Mucosa of gallbladder (tissue), 1 donor: ENCODE measurements around the gene CNTN2. TPM values are rescaled to one million over a fixed set of nuclear protein-coding genes. Genes with fewer than 3 reads are reported as not detected.

ENCODE experiments used
- DNase-seq: peaks from one replicate; pipeline ENCODE4 v3.0.0-alpha.2; 2020; ENCODE audit warnings: low spot score
- total RNA-seq: library from RNA; stranded (reverse); gene quantifications from one replicate; pipeline ENCODE4 v1.2.1, GENCODE V29; 2021
- donor health status: DM: no; HTN: no; CAD: no.

CNTN2 gene
- total RNA-seq, 1 donor from 2014 or later: 0.78 TPM

DNA sequence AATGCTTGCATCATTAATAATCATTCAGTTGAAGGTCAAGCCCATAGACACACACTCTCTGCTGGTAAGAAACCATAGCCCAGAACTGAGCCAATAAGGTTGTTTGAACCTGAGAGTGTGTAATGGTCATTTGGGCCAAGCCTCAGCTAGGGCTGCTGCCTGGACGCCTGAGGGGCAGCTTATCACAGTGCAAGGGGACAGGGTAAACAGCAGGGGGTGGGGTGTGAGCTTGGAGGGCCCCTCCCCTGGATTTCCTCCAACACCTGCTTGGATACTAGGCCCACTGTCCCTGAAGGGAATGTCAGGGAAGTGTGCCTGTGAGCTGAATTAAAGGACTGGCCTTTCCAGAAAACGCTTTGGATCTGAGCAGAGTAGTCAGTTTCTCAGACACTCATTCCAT, 24.6 kb upstream of the CNTN2 start:
- DNase-seq: no peak

DNA sequence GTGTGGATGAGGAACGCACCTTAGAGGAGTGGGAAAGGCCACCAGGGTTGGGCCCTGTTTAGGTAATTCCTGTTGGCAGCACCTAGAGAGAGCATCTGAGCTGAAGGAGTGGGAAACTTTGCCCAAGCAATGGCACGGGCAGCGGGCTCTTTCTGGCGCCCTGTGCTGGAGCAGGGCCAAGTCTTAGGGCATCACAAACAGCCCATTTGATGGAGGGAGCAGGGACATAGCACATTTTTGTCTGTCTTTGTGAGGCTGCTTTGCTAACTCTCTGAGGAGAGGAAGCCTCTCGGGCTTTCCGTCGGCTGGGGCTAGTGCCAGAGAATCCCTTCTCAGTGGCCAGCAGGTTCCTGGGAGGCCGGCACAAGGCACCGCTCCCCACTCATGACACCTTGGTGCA, 22.5 kb upstream of the CNTN2 start:
- DNase-seq: no peak

GRCh38 chr1:205024679-205025078, 18.3 kb upstream of the CNTN2 start:
- DNase-seq: no peak

DNA sequence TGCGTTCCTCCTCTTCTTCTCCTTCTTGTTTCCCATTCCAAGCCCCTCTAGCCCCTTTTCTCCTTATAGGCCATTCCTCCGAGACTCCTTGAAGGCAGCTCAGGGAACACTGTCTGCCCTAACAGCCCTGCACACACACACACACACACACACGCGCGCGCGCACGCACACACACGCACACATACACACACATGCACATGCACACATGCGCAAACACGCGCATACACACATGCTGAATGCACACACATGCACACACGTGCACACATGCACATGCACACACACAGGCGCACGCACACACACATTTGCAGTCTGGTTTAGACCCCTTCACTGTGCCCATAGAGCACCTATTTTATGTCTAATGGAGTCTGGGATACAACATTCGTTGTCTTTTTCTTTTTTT, 17.8 kb upstream of the CNTN2 start:
- no peak for DNase-seq

- DNase-seq: no peak
Measured at GRCh38 chr1:205026181-205026580, 16.8 kb upstream of the CNTN2 start.

GRCh38 chr1:205028390-205028789, 14.6 kb upstream of the CNTN2 start:
- DNase-seq: no peak

- no peak for DNase-seq
Measured at GRCh38 chr1:205028924-205029323, 14.1 kb upstream of the CNTN2 start.

- DNase-seq: no peak
Measured at GRCh38 chr1:205030241-205030640, 12.8 kb upstream of the CNTN2 start.

GRCh38 chr1:205030896-205031295, 12.1 kb upstream of the CNTN2 start:
- DNase-seq: no peak

GRCh38 chr1:205032508-205032907, 10.5 kb upstream of the CNTN2 start:
- no peak for DNase-seq

DNA sequence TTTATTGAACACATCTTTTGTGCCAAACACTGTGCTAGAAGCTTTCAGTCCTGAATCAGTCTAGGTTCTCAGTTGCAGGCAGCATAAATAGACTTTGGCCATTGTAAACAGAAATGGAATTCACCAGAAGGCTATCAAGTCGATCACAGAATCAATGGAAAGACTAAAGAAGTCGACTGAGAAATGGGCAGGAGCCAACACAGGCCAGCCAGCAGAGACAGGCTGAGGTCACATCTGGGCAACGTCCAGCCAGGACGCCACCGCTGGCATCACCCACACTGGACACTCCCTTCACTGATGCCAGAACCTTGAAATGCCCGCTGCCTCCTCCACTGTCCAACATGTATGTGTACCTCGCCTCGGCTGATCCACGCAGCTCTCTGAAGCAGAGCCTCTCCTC, 5.5 kb upstream of the CNTN2 start:
- DNase-seq: peak; percentile 46

DNA sequence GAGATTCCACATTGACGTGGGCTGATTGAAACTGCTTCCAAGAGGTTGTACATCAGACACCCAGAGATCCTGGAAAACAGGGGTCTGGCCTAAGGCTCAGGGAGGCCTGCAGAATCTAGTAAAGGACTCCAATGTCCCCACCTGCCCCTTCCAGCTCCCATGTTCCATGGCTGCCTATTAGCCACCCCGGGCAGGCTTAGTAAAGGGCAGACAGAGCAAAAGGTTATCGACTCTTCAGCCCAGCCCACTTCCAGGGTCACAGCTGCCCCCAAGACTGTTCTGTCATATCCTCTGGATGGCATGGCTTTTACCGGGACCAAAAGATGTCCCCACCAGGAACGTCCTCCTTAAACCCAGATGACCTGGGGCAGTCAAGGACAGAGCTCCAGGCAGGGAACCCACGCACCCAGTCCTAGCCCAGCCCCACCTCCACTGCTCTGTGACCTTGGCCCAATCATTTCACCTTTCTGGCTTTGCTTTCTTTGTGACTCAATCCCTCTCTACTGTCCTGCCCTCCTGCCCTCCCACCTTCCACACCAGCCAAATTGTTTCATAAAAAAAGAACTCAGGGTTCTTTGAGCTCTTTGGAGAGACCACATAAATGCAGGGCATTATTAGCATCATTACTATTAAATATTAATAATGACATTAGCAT, 4.8 kb upstream of the CNTN2 start:
- no peak for DNase-seq

DNA sequence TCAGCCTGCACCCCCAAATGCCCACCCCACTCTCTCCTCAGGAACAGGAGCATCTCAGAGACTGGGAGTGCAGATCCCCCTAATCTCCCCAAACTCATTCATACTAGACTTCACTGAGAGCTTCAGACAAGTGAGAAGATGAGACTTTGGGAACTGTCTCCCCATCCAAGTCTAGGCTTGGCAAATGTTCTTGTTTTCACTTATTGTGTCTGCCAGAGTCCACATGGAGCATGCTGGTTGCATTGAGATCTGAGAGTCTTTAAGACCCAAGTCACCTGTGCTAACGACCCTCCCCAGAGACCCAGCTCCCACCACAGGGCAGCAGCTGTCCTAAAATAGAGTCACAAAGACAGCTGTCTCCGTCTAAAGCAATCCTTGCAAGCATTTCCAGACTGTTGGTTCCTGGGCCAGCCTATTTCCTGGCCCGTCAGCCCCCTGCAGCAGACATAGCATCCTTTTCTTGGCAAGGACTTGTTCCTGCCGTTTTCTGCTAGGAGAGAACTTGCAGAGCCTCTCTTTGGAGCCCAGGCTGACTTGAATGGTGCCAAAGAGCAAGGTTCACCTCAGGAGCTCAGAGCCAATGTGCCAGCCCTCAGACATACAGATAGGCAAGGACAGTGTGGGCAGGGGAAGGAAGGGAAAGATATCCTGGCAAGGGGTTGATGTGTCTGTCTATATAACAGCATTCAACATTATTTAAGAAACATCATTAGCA, 1.9 kb upstream of the CNTN2 start:
- no peak for DNase-seq

DNA sequence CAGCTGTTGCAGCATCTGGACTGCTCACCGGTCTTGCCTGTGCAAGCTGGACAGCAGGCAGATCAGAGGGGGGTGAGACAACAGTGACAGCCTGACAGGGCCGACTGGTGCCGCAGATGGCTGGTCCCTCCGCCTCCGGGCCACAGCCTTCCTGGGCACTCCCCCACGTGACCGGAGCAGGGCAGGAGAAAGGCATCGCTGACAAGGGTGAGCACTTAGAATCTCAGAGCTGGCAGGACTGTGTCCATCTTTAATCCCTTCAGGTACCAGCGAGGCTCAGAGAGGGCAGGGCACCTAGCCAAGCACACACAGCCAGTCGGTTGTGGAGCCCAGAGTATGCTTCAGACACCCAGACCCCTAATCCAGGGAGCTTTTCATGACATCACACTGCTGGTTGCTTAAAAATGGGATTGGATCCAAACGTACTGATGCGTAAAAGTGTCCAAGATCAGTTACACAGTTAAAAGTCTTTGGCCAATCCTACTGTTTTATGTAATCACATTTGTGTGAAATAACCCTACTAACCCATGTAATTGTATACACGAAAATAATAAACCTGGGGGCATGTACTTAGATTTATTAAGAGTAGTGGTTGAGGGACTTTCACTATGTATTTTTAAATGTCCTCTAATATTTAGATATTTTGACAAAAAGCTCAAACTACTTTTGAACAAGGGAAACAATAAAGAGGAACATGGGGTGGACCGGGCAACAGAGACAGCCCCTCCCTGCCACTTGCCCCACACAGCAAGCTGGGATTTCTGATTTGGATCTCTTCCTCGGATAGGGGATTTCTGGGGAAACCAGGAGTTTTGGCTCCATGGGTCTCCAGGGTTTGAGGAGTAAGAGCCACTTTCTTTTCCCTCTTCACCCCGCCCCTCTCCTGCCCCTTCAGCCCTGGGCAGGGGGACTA, 758 bp upstream of the CNTN2 start:
- no peak for DNase-seq

DNA sequence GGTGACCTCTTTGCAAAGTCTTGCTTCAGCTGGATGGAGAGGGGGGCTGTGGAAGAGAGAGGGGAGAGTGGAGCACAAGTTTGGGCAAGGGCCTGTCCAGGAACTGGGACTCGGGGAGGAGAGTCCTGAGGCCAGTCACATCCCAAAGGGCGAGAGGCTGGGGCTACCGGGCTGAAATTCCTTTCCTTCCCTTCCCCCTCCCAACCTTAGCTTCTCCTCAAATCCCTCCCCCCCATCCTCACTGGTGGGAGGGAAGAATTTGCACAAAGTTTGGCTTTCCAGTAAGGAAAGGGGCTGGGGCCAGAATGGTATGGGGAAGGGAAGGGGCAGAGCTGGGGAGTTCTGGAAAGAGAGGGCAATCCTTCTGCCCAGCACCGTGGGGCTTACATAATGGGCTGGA, 854 bp downstream of the CNTN2 start:
- no peak for DNase-seq

GRCh38 chr1:205044741-205045140, 1.7 kb downstream of the CNTN2 start:
- DNase-seq: no peak

GRCh38 chr1:205045146-205045545, 2.1 kb downstream of the CNTN2 start:
- DNase-seq: no peak

DNA sequence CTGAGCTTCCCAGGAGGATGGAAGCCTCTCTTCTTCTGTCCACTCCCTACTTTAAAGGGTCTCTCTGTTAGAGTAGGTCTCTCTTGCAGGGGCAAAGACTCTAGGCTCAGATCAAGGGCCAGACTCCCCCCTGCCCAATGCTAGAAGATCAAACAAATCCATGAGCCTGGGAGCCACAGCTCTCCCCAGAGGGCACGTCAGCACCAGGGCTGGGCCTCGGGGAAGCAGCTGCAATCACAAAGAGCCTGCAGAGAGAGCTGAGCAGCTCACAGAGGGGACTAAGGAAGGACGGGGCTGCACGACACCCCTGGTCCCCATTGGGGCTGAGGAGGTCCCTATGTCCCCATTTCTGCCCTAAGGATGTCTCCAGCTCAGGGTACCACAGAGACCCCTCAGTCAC, 3.9 kb downstream of the CNTN2 start:
- no peak for DNase-seq

DNA sequence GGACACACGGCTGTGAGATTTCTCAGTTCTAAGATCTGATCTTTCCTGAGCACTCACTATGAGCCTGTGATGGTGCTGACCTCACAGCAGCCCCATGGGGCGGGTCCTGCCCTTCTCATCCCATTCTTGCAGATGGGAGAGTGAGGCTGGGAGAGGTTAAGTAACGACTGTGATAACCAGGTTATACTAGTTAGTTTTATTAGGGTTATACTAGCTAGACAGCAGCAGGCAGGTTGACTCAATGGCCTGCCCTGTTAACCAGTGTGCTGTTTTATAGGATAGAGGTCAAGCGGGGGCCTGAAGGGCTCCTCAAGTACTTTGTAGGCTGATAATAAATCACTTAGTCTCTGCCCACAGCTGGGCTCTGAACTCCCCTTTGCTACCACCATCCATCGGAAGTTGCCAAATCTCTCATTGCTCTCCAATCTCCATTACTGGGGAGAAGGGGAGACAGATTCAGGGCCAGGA, 4.8 kb downstream of the CNTN2 start:
- no peak for DNase-seq

GRCh38 chr1:205048382-205048781, 5.4 kb downstream of the CNTN2 start:
- no peak for DNase-seq

DNA sequence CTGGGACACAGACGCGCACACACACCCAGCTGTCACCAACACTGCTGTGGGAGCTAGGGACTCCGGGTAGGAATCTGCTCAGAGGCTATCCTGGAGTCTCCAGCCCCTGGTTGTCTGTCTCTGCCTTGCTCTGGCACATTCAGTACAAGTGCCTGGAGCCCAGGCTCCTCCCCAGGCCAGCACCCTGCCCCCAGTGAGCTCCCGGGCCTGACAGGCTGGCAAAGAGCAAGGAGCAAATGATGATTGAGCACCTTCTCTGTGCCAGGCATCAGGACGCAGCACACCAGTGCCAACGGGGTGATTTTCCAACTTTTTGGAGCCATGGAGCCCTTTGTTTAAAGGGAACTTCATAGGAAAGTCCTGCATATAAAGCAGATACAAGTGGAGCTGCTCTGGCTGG, 6.5 kb downstream of the CNTN2 start:
- DNase-seq: no peak

GRCh38 chr1:205052690-205053089, 9.7 kb downstream of the CNTN2 start:
- DNase-seq: no peak

- DNase-seq: no peak
Measured at GRCh38 chr1:205053296-205053695, 10.3 kb downstream of the CNTN2 start.
